PC-9 (cell line): ENCODE results near the gene GRK4. TPM values are rescaled to one million over a fixed set of nuclear protein-coding genes. Genes with fewer than 3 reads are reported as not detected.

Experiments
- BruUV-seq: library from RNA; stranded (reverse); fragments of 400-500 nt; replicated peaks from 2 replicates; lab custom pipeline; 2021; lab: Mats Ljungman, UMichigan
- CTCF ChIA-PET: fragments of 300-600 bp; sonication (Branson Sonifier 250); formaldehyde crosslinking; loops from one replicate; lab custom pipeline; 2022; ENCODE audit warnings: antibody characterized with exemption; lab: Charles Lee
- POLR2A ChIA-PET: fragments of 300-600 bp; sonication (Branson Sonifier 250); formaldehyde crosslinking; loops from one replicate; lab custom pipeline; 2022; ENCODE audit warnings: antibody characterized with exemption; ENCODE audit not compliant: unreplicated experiment; lab: Charles Lee
- DNase-seq, 2 experiments: peaks; one replicate each; pipeline versions ENCODE4 v3.0.0 to v3.0.0-alpha.2; 2015 to 2022; ENCODE audit warnings: mixed read lengths in 1 of 2
- H2AFZ ChIP-seq: fragments of 200-600 bp; sonication (generic); 2 replicates; pipeline ENCODE4 v1.8.1; 2017; ENCODE audit warnings: antibody characterized with exemption
- H3F3A ChIP-seq: fragments of 200-600 bp; sonication (generic); 2 replicates; pipeline ENCODE4 v1.8.1; 2017; ENCODE audit warnings: antibody characterized with exemption, mild to moderate bottlenecking, low read depth; ENCODE audit not compliant: insufficient read depth
- H3K27ac ChIP-seq: fragments of 200-600 bp; sonication (generic); 2 replicates; pipeline ENCODE4 v1.6.1; 2016; ENCODE audit warnings: mixed run types
- H3K27me3 ChIP-seq: fragments of 200-600 bp; sonication (generic); 2 replicates; pipeline ENCODE4 v1.6.1; 2016; ENCODE audit warnings: low read depth, mixed run types; ENCODE audit not compliant: insufficient read depth
- H3K36me3 ChIP-seq: fragments of 200-600 bp; sonication (generic); 2 replicates; pipeline ENCODE4 v1.6.1; 2016; ENCODE audit warnings: low read depth, mixed run types
- H3K4me1 ChIP-seq: fragments of 200-600 bp; sonication (generic); replicated peaks from 2 replicates; pipeline ENCODE4 v1.6.1; 2016; ENCODE audit warnings: mixed run types; ENCODE audit not compliant: insufficient read depth
- H3K4me2 ChIP-seq: fragments of 200-600 bp; sonication (generic); 2 replicates; pipeline ENCODE4 v1.6.1; 2017; ENCODE audit warnings: mixed run types
- H3K4me3 ChIP-seq: fragments of 200-600 bp; sonication (generic); 2 replicates; pipeline ENCODE4 v1.6.1; 2016; ENCODE audit warnings: mixed run types
- H3K79me2 ChIP-seq: fragments of 200-600 bp; sonication (generic); 2 replicates; pipeline ENCODE4 v1.6.1; 2017; ENCODE audit warnings: low read depth, mixed run types
- H3K9me2 ChIP-seq: fragments of 200-600 bp; sonication (generic); 2 replicates; pipeline ENCODE4 v1.8.1; 2017; ENCODE audit warnings: mild to moderate bottlenecking; ENCODE audit not compliant: insufficient read depth
- H3K9me3 ChIP-seq: fragments of 200-600 bp; sonication (generic); 2 replicates; pipeline ENCODE4 v1.8.1; 2016; ENCODE audit warnings: low read depth; ENCODE audit not compliant: insufficient read depth
- H4K20me1 ChIP-seq: fragments of 200-600 bp; sonication (generic); 2 replicates; pipeline ENCODE4 v1.8.1; 2017; ENCODE audit not compliant: insufficient read depth
- EZH2 ChIP-seq: fragments of 200-600 bp; sonication (generic); IDR thresholded peaks from 2 replicates; pipeline ENCODE4 v1.8.0; 2017; ENCODE audit warnings: antibody characterized with exemption, low read depth
- intact Hi-C: fragments of 100-400 bp; cut with micrococcal nuclease; formaldehyde crosslinking; loops from one replicate; pipeline ENCODE4 v1.10.0; 2022; ENCODE audit not compliant: unreplicated experiment
- total RNA-seq: library from RNA; stranded (reverse); gene quantifications from 2 replicates; pipeline ENCODE4 v1.2.3, GENCODE V29; 2021
- TF ChIP-seq, protein P1 (sequence below): fragments of 200-600 bp; sonication (generic); conservative IDR thresholded peaks from 2 replicates; pipeline ENCODE4 v1.6.1; 2017; ENCODE audit warnings: mixed run types, antibody characterized with exemption, mild to moderate bottlenecking, moderate library complexity

GRK4 gene
- total RNA-seq, 1 experiment from 2014 or later, result 3.1 TPM

DNA sequence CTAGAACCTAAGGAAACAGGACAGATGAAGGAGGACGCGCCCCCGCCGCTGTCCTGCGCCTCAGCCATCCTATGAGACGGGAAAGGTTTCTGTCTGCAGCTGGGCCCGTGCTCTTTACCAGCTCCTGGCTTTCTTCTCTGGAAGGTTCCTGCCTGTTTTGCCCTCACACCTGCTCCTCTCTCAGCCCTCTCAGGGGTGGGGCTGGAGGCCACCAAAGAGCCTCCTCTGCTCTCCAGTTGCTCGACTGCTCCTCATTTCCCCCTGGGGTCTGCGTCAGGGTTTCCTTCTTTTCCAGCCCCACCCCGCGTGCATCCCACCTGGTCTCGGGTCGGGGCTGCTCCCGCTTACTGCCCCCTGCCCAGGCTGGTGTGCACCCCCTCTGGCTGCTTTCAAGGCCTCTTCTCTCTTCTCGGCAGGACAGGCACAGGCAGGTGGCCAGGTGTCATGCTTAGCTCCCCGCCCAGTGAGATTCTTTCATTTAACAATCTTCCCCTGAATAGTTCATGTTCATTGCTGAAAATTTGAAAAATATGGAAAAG, 106.4 kb downstream of the GRK4 start:
- no peaks in the 10 kb centered on the region for H3K9me2 ChIP-seq
- H3K79me2 ChIP-seq, result no peaks in the 10 kb centered on the region
- intact Hi-C loops, result loop anchor here (5.0 kb wide), 1 partner anchor 888 kb away; no protein-coding TSS in a partner anchor
- TF ChIP-seq EZH2, result no peak
- TF ChIP-seq, protein P1, sequence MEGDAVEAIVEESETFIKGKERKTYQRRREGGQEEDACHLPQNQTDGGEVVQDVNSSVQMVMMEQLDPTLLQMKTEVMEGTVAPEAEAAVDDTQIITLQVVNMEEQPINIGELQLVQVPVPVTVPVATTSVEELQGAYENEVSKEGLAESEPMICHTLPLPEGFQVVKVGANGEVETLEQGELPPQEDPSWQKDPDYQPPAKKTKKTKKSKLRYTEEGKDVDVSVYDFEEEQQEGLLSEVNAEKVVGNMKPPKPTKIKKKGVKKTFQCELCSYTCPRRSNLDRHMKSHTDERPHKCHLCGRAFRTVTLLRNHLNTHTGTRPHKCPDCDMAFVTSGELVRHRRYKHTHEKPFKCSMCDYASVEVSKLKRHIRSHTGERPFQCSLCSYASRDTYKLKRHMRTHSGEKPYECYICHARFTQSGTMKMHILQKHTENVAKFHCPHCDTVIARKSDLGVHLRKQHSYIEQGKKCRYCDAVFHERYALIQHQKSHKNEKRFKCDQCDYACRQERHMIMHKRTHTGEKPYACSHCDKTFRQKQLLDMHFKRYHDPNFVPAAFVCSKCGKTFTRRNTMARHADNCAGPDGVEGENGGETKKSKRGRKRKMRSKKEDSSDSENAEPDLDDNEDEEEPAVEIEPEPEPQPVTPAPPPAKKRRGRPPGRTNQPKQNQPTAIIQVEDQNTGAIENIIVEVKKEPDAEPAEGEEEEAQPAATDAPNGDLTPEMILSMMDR, result no peak
- no peak for DNase-seq
- no TSS peak for BruUV-seq
- H3K36me3 ChIP-seq, result no peaks in the 10 kb centered on the region
- H2AFZ ChIP-seq, result no peak overlapping the region
- H3K27me3 ChIP-seq, result no peaks in the 10 kb centered on the region
- H3K4me2 ChIP-seq, result no peak overlapping the region
- no peaks in the 10 kb centered on the region for H3K9me3 ChIP-seq
- H3K27ac ChIP-seq, result no peak overlapping the region
- no peaks in the 10 kb centered on the region for H3K4me1 ChIP-seq
- ChIA-PET POLR2A (interaction anchor here (0.7 kb wide), 1 partner anchor 391 kb away, joined by 5 read pairs; no protein-coding TSS in a partner anchor), CTCF (interaction anchor here (0.7 kb wide), 1 partner anchor 1472 kb away, joined by 4 read pairs; the partner anchor contains the start of gene STX18)
- no peaks in the 10 kb centered on the region for H4K20me1 ChIP-seq
- no peak overlapping the region for H3K4me3 ChIP-seq
- H3F3A ChIP-seq, result no peaks in the 10 kb centered on the region

DNA sequence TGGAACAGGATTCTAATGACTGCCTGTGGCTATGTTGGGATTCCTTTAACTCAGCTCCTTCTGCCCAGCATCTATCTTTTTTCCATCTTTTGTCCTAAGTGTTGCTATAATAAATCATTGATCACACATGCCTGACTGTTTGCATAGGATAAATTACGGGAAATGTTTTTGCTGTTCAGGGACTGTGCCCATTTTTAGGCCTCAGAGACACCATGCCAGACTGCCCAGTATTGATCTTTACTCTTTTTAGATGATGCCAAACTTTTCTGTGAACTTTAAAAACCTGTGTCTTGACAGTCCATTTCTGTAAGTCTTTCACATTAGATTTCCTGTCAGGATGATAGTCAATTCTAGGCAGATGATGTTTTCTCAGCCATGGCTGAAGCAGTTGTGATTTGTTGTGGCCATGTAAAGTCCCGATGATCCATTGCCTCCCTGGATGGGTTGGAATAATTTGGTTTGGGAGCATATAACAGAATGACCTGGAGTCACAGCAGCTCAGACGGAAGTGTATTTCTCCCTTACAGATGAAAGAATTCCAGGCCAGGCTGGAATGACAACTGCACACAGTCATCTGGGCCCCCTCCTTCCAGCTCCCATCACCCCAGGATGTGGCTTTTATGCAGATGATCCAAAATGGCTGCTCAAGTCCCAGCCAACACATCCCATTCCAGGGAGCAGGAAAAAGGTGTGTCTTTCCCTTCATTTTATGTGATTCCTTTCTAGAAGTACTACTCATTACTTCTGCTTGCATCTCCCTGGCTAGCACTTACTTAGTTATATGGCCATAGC, 107.5 kb downstream of the GRK4 start:
- ChIA-PET CTCF (interaction anchor here (0.6 kb wide), 1 partner anchor 65 kb away, joined by 3 read pairs; no protein-coding TSS in a partner anchor), POLR2A (interaction anchor here (0.7 kb wide), 1 partner anchor 390 kb away, joined by 5 read pairs; no protein-coding TSS in a partner anchor)
- Histone ChIP-seq H3K4me2 (no peak overlapping the region), H3K27me3 (no peaks in the 10 kb centered on the region), H3K79me2 (peaks cover 7% of the 10 kb centered on the region), H4K20me1 (no peaks in the 10 kb centered on the region; the same call in 1 of the 2 replicates), H3K9me2 (no peaks in the 10 kb centered on the region), H2AFZ (no peak overlapping the region), H3K4me1 (peaks cover 3% of the 10 kb centered on the region), H3K4me3 (no peak overlapping the region), H3K9me3 (no peaks in the 10 kb centered on the region), H3F3A (no peaks in the 10 kb centered on the region), H3K36me3 (no peaks in the 10 kb centered on the region), H3K27ac (no peak overlapping the region)
- DNase-seq, result no peak
- intact Hi-C loops, result loop anchor here (5.0 kb wide), 1 partner anchor 886 kb away; no protein-coding TSS in a partner anchor
- TF ChIP-seq, protein P1, result no peak
- TF ChIP-seq EZH2, result no peak
- BruUV-seq, result no TSS peak

DNA sequence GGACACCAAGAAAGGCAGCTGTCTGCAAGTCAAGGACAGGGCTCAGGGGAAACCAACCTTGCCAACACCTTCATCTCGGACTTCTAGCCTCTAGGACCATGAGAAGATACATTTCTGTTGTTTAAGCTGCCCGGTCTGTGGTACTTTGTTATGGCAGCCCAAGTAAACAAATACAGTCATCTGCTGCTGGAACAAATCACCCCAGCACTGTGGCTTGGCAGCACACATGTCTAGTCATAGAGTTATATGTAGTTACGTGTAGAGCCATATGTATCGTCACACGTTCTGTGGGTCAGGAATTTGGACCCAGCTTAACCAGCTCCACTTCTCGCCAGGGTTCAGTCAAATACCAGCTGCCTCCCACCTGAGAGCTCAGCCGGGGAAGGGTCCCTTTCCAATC, 108.4 kb downstream of the GRK4 start:
- Histone ChIP-seq H3K4me3 (no peak overlapping the region), H3K79me2 (peaks cover 16% of the 10 kb centered on the region), H4K20me1 (no peaks in the 10 kb centered on the region; the same call in 1 of the 2 replicates), H3K36me3 (no peaks in the 10 kb centered on the region), H3K9me2 (no peaks in the 10 kb centered on the region), H3K9me3 (no peaks in the 10 kb centered on the region), H3K4me2 (no peak overlapping the region), H2AFZ (no peak overlapping the region), H3K27me3 (no peaks in the 10 kb centered on the region), H3K27ac (no peak overlapping the region), H3K4me1 (peaks cover 9% of the 10 kb centered on the region), H3F3A (no peaks in the 10 kb centered on the region)
- POLR2A ChIA-PET, result no interaction called here
- CTCF ChIA-PET, result interaction anchor here (0.6 to 0.8 kb wide), 2 partner anchors 64 to 94 kb away, joined by 3 to 4 read pairs; no protein-coding TSS in a partner anchor
- intact Hi-C loops, result loop anchor here (5.0 kb wide), 1 partner anchor 885 kb away; no protein-coding TSS in a partner anchor
- TF ChIP-seq EZH2, result no peak
- TF ChIP-seq, protein P1, result no peak
- BruUV-seq, result no TSS peak
- no peak for DNase-seq
